ENCODE measurements around the gene ABI3. TPM values are rescaled to one million over a fixed set of nuclear protein-coding genes. Genes with fewer than 3 reads are reported as not detected.

The ABI3 gene
- total RNA-seq, 1 experiment from 2014 or later, result not detected

DNA sequence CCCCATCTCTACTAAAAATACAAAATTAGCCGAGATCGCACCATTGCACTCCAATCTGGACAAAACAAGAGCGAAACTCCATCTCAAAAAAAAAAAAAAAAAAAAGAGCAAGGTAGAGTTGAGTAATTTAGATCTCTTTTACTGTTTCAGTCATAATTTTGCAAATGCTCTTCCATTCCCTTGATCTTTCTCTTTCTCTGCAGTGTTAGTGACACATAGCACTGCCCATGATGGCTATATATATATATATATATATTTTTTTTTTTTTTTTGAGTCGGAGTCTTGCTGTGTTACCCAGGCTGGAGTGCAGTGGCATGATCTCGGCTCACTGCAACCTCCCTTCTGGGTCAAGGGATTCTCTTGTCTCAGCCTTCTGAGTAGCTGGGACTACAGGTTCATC is 32.3 kb downstream of the ABI3 start:
- BruUV-seq (replicated peaks), result no TSS peak
- DNase-seq (ENCODE audit: low read depth, low spot score) (no peak), ATAC-seq (no peak)
- H3K27ac ChIP-seq (ENCODE audit: low read length), result no peak overlapping the region
- TF ChIP-seq, protein P1, sequence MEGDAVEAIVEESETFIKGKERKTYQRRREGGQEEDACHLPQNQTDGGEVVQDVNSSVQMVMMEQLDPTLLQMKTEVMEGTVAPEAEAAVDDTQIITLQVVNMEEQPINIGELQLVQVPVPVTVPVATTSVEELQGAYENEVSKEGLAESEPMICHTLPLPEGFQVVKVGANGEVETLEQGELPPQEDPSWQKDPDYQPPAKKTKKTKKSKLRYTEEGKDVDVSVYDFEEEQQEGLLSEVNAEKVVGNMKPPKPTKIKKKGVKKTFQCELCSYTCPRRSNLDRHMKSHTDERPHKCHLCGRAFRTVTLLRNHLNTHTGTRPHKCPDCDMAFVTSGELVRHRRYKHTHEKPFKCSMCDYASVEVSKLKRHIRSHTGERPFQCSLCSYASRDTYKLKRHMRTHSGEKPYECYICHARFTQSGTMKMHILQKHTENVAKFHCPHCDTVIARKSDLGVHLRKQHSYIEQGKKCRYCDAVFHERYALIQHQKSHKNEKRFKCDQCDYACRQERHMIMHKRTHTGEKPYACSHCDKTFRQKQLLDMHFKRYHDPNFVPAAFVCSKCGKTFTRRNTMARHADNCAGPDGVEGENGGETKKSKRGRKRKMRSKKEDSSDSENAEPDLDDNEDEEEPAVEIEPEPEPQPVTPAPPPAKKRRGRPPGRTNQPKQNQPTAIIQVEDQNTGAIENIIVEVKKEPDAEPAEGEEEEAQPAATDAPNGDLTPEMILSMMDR (IDR thresholded peaks at IDR 0.05), result no peak
- TF ChIP-seq, protein P2, sequence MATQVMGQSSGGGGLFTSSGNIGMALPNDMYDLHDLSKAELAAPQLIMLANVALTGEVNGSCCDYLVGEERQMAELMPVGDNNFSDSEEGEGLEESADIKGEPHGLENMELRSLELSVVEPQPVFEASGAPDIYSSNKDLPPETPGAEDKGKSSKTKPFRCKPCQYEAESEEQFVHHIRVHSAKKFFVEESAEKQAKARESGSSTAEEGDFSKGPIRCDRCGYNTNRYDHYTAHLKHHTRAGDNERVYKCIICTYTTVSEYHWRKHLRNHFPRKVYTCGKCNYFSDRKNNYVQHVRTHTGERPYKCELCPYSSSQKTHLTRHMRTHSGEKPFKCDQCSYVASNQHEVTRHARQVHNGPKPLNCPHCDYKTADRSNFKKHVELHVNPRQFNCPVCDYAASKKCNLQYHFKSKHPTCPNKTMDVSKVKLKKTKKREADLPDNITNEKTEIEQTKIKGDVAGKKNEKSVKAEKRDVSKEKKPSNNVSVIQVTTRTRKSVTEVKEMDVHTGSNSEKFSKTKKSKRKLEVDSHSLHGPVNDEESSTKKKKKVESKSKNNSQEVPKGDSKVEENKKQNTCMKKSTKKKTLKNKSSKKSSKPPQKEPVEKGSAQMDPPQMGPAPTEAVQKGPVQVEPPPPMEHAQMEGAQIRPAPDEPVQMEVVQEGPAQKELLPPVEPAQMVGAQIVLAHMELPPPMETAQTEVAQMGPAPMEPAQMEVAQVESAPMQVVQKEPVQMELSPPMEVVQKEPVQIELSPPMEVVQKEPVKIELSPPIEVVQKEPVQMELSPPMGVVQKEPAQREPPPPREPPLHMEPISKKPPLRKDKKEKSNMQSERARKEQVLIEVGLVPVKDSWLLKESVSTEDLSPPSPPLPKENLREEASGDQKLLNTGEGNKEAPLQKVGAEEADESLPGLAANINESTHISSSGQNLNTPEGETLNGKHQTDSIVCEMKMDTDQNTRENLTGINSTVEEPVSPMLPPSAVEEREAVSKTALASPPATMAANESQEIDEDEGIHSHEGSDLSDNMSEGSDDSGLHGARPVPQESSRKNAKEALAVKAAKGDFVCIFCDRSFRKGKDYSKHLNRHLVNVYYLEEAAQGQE (IDR thresholded peaks at IDR 0.05; ENCODE audit: insufficient read depth in 1 of 2, low read depth in 2 of 2, low read length in 1 of 2), result no peak
- TF ChIP-seq POLR2AphosphoS5 (IDR thresholded peaks at IDR 0.05; ENCODE audit: low read depth, low read length) (no peak), TCF7L2 (IDR thresholded peaks at IDR 0.05; ENCODE audit: low read depth, low read length) (no peak), SIN3A (IDR thresholded peaks at IDR 0.05; ENCODE audit: borderline replicate concordance, insufficient read depth, low read depth, low read length) (no peak)
- intact Hi-C loops (cut with micrococcal nuclease; ENCODE audit: unreplicated experiment), result no loop called here
- H3K4me3 ChIP-seq (ENCODE audit: low read depth in 2 of 2, low read length in 2 of 2), result no peak overlapping the region
- CTCF ChIA-PET, result interaction anchor here (0.7 kb wide), 1 partner anchor 898 kb away, joined by 6 read pairs; no protein-coding TSS in a partner anchor
- no peaks in the 10 kb centered on the region for H3K36me3 ChIP-seq (ENCODE audit: control insufficient read depth, insufficient read depth, low read length)
- H3K9me3 ChIP-seq (ENCODE audit: control insufficient read depth, insufficient read depth, low read depth, low read length), result no peaks in the 10 kb centered on the region
- no peaks in the 10 kb centered on the region for H3K4me1 ChIP-seq (ENCODE audit: control insufficient read depth, insufficient read depth, low read length)
- in situ Hi-C loops (cut with HindIII; ENCODE audit: low pct_unique_long_range_greater_than_20kb, low sequenced_read_pairs), result no loop called here
- no peaks in the 10 kb centered on the region for H3K27me3 ChIP-seq (ENCODE audit: control insufficient read depth, insufficient read depth, low read length)
- POLR2A ChIA-PET, result no interaction called here

DNA sequence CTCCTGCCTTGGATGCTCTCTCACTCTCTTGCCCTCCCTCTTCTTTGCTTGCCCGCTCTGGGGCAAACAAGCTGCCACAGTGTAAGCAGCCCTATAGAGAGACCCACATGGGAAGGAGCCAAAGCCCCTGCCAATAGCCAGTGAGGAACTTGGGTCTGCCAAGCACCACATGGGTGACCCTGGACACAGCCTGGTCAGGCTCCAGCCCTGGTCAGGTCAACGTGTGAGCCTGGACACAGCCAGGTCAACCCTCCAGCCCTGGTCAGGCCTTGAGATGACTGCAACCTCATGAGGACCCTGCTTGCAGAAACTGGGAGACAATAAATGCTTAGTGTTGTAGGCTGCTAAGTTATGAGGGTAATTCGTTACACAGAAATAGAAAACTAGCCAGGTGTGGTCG is 34.3 kb downstream of the ABI3 start:
- CTCF ChIA-PET, result no interaction called here
- no TSS peak for BruUV-seq (replicated peaks)
- TF ChIP-seq POLR2AphosphoS5 (IDR thresholded peaks at IDR 0.05; ENCODE audit: low read depth, low read length) (no peak), TCF7L2 (IDR thresholded peaks at IDR 0.05; ENCODE audit: low read depth, low read length) (no peak), SIN3A (IDR thresholded peaks at IDR 0.05; ENCODE audit: borderline replicate concordance, insufficient read depth, low read depth, low read length) (no peak)
- TF ChIP-seq, protein P2 (IDR thresholded peaks at IDR 0.05; ENCODE audit: insufficient read depth in 1 of 2, low read depth in 2 of 2, low read length in 1 of 2), result no peak
- TF ChIP-seq, protein P1 (IDR thresholded peaks at IDR 0.05), result no peak
- DNase-seq (ENCODE audit: low read depth, low spot score) (no peak), ATAC-seq (no peak)
- no peaks in the 10 kb centered on the region for H3K27me3 ChIP-seq (ENCODE audit: control insufficient read depth, insufficient read depth, low read length)
- no peak overlapping the region for H3K4me3 ChIP-seq (ENCODE audit: low read depth in 2 of 2, low read length in 2 of 2)
- H3K27ac ChIP-seq (ENCODE audit: low read length), result no peak overlapping the region
- intact Hi-C loops (cut with micrococcal nuclease; ENCODE audit: unreplicated experiment), result no loop called here
- POLR2A ChIA-PET, result interaction anchor here (0.6 kb wide), 1 partner anchor 559 kb away, joined by 5 read pairs; no protein-coding TSS in a partner anchor
- in situ Hi-C loops (cut with HindIII; ENCODE audit: low pct_unique_long_range_greater_than_20kb, low sequenced_read_pairs), result no loop called here
- no peaks in the 10 kb centered on the region for H3K36me3 ChIP-seq (ENCODE audit: control insufficient read depth, insufficient read depth, low read length)
- no peaks in the 10 kb centered on the region for H3K9me3 ChIP-seq (ENCODE audit: control insufficient read depth, insufficient read depth, low read depth, low read length)
- no peaks in the 10 kb centered on the region for H3K4me1 ChIP-seq (ENCODE audit: control insufficient read depth, insufficient read depth, low read length)

Data from Panc1 (cell line).